Keratinocyte (primary cell): ENCODE measurements around the gene TBC1D14. TPM values are rescaled to one million over a fixed set of nuclear protein-coding genes. Genes with fewer than 3 reads are reported as not detected.

Experiments used
- DNase-seq: peaks from one replicate; pipeline ENCODE4 v3.0.0-alpha.2; 2011; ENCODE audit warnings: low read depth, missing footprints, low spot score
- FAIRE-seq: peaks from 2 replicates; lab custom pipeline; 2011; peaks lifted over from hg19 to GRCh38; lab: Jason Lieb, UNC
- H2AFZ ChIP-seq: 2 replicates; pipeline ENCODE4 v1.6.0; 2012; ENCODE audit warnings: low read length, control low read depth, inconsistent platforms; ENCODE audit not compliant: control insufficient read depth
- H3K27ac ChIP-seq: 2 replicates; pipeline ENCODE4 v1.5.1; 2011; ENCODE audit warnings: low read length; ENCODE audit not compliant: control insufficient read depth, insufficient read depth
- H3K27me3 ChIP-seq: 3 replicates; pipeline ENCODE4 v1.6.0; 2011; ENCODE audit warnings: low read length; ENCODE audit not compliant: control insufficient read depth, insufficient read depth; ENCODE audit errors: extremely low read depth
- H3K36me3 ChIP-seq, 2 experiments: 2 replicates in 1 of 2; 3 replicates in 1 of 2; pipeline ENCODE4 v1.5.1; 2011; ENCODE audit warnings: low read length in 2 of 2, mild to moderate bottlenecking in 1 of 2; ENCODE audit not compliant: control insufficient read depth in 2 of 2, insufficient read depth in 2 of 2; ENCODE audit errors: extremely low read depth in 1 of 2
- H3K4me1 ChIP-seq: 3 replicates; pipeline ENCODE4 v1.5.1; 2011; ENCODE audit warnings: low read length; ENCODE audit not compliant: control insufficient read depth, insufficient read depth; ENCODE audit errors: extremely low read depth
- H3K4me2 ChIP-seq: 3 replicates; pipeline ENCODE4 v1.6.0; 2011; ENCODE audit warnings: low read depth, low read length; ENCODE audit not compliant: control insufficient read depth, insufficient read depth; ENCODE audit errors: extremely low read depth
- H3K4me3 ChIP-seq, 3 experiments: fragments of 200-600 bp in 1 of 3; sonication (generic) in 1 of 3; 2 replicates in 2 of 3; 3 replicates in 1 of 3; pipeline ENCODE4 v1.5.1; 2011 to 2016; ENCODE audit warnings: low read length in 3 of 3, mild to moderate bottlenecking in 3 of 3, control low read depth in 2 of 3, inconsistent platforms in 1 of 3, low read depth in 1 of 3, mixed read lengths in 1 of 3, mixed run types in 1 of 3, moderate library complexity in 1 of 3; ENCODE audit not compliant: control insufficient read depth in 2 of 3, insufficient read depth in 2 of 3; ENCODE audit errors: extremely low read depth in 1 of 3
- H3K79me2 ChIP-seq: 2 replicates; pipeline ENCODE4 v1.6.0; 2012; ENCODE audit warnings: low read length; ENCODE audit not compliant: control insufficient read depth, insufficient read depth
- H3K9ac ChIP-seq: 3 replicates; pipeline ENCODE4 v1.6.0; 2011; ENCODE audit warnings: low read length; ENCODE audit not compliant: control insufficient read depth, insufficient read depth; ENCODE audit errors: extremely low read depth
- H3K9me1 ChIP-seq: 3 replicates; pipeline ENCODE4 v1.6.0; 2011; ENCODE audit warnings: low read length; ENCODE audit not compliant: control insufficient read depth, insufficient read depth; ENCODE audit errors: extremely low read depth
- H3K9me3 ChIP-seq: 2 replicates; pipeline ENCODE4 v1.5.1; 2012; ENCODE audit warnings: low read depth, low read length; ENCODE audit not compliant: control insufficient read depth
- H4K20me1 ChIP-seq: 3 replicates; pipeline ENCODE4 v1.6.0; 2011; ENCODE audit warnings: low read length; ENCODE audit not compliant: control insufficient read depth, insufficient read depth; ENCODE audit errors: extremely low read depth
- CTCF ChIP-seq, 3 experiments: IDR thresholded peaks in 1 of 3; conservative IDR thresholded peaks in 1 of 3; optimal IDR thresholded peaks in 1 of 3; 2 replicates in 2 of 3; 3 replicates in 1 of 3; pipeline versions ENCODE3 to v1.5.1; 2011; ENCODE audit warnings: low read length in 3 of 3, mild to moderate bottlenecking in 3 of 3, moderate library complexity in 2 of 3, control low read depth in 1 of 3, inconsistent platforms in 1 of 3; ENCODE audit not compliant: insufficient read depth in 2 of 3; ENCODE audit errors: extremely low read depth in 1 of 3
- EZH2 ChIP-seq: IDR thresholded peaks from one replicate; pipeline ENCODE4 v1.6.1; 2012; ENCODE audit warnings: inconsistent platforms, mild to moderate bottlenecking, low read length, moderate library complexity
- dilution Hi-C: fragments of 300-500 bp; cut with MboI; formaldehyde crosslinking; loops from one replicate; pipeline ENCODE4 v1.7.0; 2020; ENCODE audit warnings: low sequenced_read_pairs; ENCODE audit not compliant: extremely low pct_ligation_motif_present
- polyA plus RNA-seq, 5 experiments: library from polyadenylated mRNA; depleted of rRNA in 3 of 5; stranded (reverse) in 3 of 5; stranded (forward) in 1 of 5; unstranded in 1 of 5; fragments of >200 nt; gene quantifications; 1 replicate in 1 of 5; 2 replicates in 3 of 5; 3 replicates in 1 of 5; pipeline versions ENCODE4 v1.2.1 to v1.2.3, GENCODE V29; 2011 to 2012; ENCODE audit warnings: missing spikeins in 2 of 5, low read depth in 1 of 5, low replicate concordance in 1 of 5

TBC1D14 gene
- polyA plus RNA-seq, 1 donor (not counting 4 experiments of a cell fraction or from before 2014, with no cell fraction given), result 55.1 TPM

- Histone ChIP-seq H3K27ac (no peak overlapping the region), H3K27me3 (no peaks in the 10 kb centered on the region), H4K20me1 (no peaks in the 10 kb centered on the region), H3K79me2 (peaks cover 6% of the 10 kb centered on the region), H3K4me3 (no peak overlapping the region), H2AFZ (no peak overlapping the region), H3K36me3 (peaks cover 43 to 53% of the 10 kb centered on the region in 2 experiments), H3K4me2 (no peak overlapping the region), H3K9me3 (no peaks in the 10 kb centered on the region), H3K4me1 (peaks cover 10% of the 10 kb centered on the region), H3K9ac (no peak overlapping the region), H3K9me1 (no peaks in the 10 kb centered on the region)
- FAIRE-seq (no peak), DNase-seq (no peak)
- TF ChIP-seq EZH2, result no peak
- no peak for TF ChIP-seq CTCF (optimal IDR thresholded peaks at IDR 0.05 in 1 of 3, IDR thresholded peaks at IDR 0.05 in 1 of 3, conservative IDR thresholded peaks at IDR 0.05 in 1 of 3; ENCODE audit: extremely low read depth in 1 of 3, insufficient read depth in 2 of 3, low read length in 3 of 3)
- dilution Hi-C loops, result no loop called here
These were observed 108.7 kb downstream of the TBC1D14 start for GRCh38 chr4:7018281-7018680.

GRCh38 chr4:7019367-7019766 is 109.7 kb downstream of the TBC1D14 start:
- Histone ChIP-seq H3K9me3 (no peaks in the 10 kb centered on the region), H3K9ac (no peak overlapping the region), H3K27me3 (no peaks in the 10 kb centered on the region), H3K4me1 (peaks cover 10% of the 10 kb centered on the region), H3K79me2 (peaks cover 6% of the 10 kb centered on the region), H3K36me3 (peaks cover 43 to 61% of the 10 kb centered on the region in 2 experiments), H3K27ac (no peak overlapping the region), H3K4me3 (no peak overlapping the region), H2AFZ (no peak overlapping the region), H3K9me1 (no peaks in the 10 kb centered on the region), H3K4me2 (no peak overlapping the region), H4K20me1 (no peaks in the 10 kb centered on the region)
- DNase-seq (no peak), FAIRE-seq (no peak)
- dilution Hi-C loops, result no loop called here
- TF ChIP-seq CTCF (optimal IDR thresholded peaks at IDR 0.05 in 1 of 3, IDR thresholded peaks at IDR 0.05 in 1 of 3, conservative IDR thresholded peaks at IDR 0.05 in 1 of 3; ENCODE audit: extremely low read depth in 1 of 3, insufficient read depth in 2 of 3, low read length in 3 of 3), result no peak
- TF ChIP-seq EZH2, result no peak
